GM12878 (cell line): ENCODE results near the gene DMXL1. TPM values are rescaled to one million over a fixed set of nuclear protein-coding genes. Genes with fewer than 3 reads are reported as not detected.

ENCODE experiments used
- ATAC-seq: fragments of 200-7000 bp; cut with Tn5 transposase; 3 replicates; pipeline ENCODE4 v1.9.1; 2020; ENCODE audit warnings: mild to moderate bottlenecking, moderate library complexity
- BruUV-seq: library from RNA; stranded (reverse); fragments of 400-500 nt; replicated peaks from 2 replicates; lab custom pipeline; 2021; lab: Mats Ljungman, UMichigan
- CTCF ChIA-PET: fragments of 300-600 bp; sonication (Branson Sonifier 250); formaldehyde crosslinking; extraction: SDS; loops from one replicate; lab custom pipeline; 2021; ENCODE audit warnings: inconsistent platforms; lab: Yijun Ruan, JAX
- POLR2A ChIA-PET: fragments of 350-600 bp; formaldehyde crosslinking; extraction: SDS; loops from one replicate; lab custom pipeline; 2021; ENCODE audit warnings: inconsistent platforms; lab: Charles Lee
- RAD21 ChIA-PET: fragments of 300-600 bp; sonication (Branson Sonifier 250); formaldehyde crosslinking; loops from one replicate; lab custom pipeline; 2023; ENCODE audit warnings: antibody characterized with exemption; ENCODE audit not compliant: unreplicated experiment; lab: Charles Lee
- SMC1A ChIA-PET: fragments of 300-600 bp; sonication (Branson Sonifier 250); formaldehyde crosslinking; loops from one replicate; lab custom pipeline; 2023; ENCODE audit not compliant: unreplicated experiment, uncharacterized antibody; lab: Charles Lee
- DNase-seq: peaks from one replicate; pipeline ENCODE4 v3.0.0-alpha.2; 2011; ENCODE audit warnings: low read depth, low spot score
- FAIRE-seq: peaks from 3 replicates; lab custom pipeline; 2011; peaks lifted over from hg19 to GRCh38; lab: Jason Lieb, UNC
- H2AFZ ChIP-seq: 2 replicates; pipeline ENCODE4 v1.6.0; 2011; ENCODE audit warnings: low read depth, low read length, control low read depth; ENCODE audit not compliant: control insufficient read depth
- H3K27ac ChIP-seq: 2 replicates; pipeline ENCODE4 v1.5.1; 2011; ENCODE audit warnings: control low read depth; ENCODE audit not compliant: control insufficient read depth, insufficient read depth
- H3K27me3 ChIP-seq, 2 experiments: replicated peaks in 1 of 2; 2 replicates each; pipeline versions ENCODE4 v1.6.0 to v1.6.1; 2011; ENCODE audit warnings: low read length in 1 of 2; ENCODE audit not compliant: control insufficient read depth in 2 of 2, insufficient read depth in 2 of 2
- H3K36me3 ChIP-seq, 2 experiments: 2 replicates each; pipeline ENCODE4 v1.5.1; 2011; ENCODE audit warnings: low read length in 1 of 2; ENCODE audit not compliant: control insufficient read depth in 2 of 2, insufficient read depth in 2 of 2
- H3K4me1 ChIP-seq: 2 replicates; pipeline ENCODE4 v1.6.1; 2011; ENCODE audit warnings: mild to moderate bottlenecking, low read length, moderate library complexity, mixed read lengths; ENCODE audit not compliant: control insufficient read depth, insufficient read depth
- H3K4me2 ChIP-seq: 2 replicates; pipeline ENCODE4 v1.6.0; 2011; ENCODE audit warnings: control low read depth; ENCODE audit not compliant: control insufficient read depth, insufficient read depth
- H3K4me3 ChIP-seq: fragments of 200-600 bp; sonication (generic); 2 replicates; pipeline ENCODE4 v1.5.1; 2016
- H3K79me2 ChIP-seq: 2 replicates; pipeline ENCODE4 v1.6.0; 2011; ENCODE audit warnings: low read length; ENCODE audit not compliant: control insufficient read depth, insufficient read depth
- H3K9ac ChIP-seq: 2 replicates; pipeline ENCODE4 v1.8.0; 2011; ENCODE audit warnings: low read length, control low read depth, mixed read lengths; ENCODE audit not compliant: control insufficient read depth, insufficient read depth
- H3K9me3 ChIP-seq: replicated peaks from 3 replicates; pipeline ENCODE4 v1.5.1; 2011; ENCODE audit warnings: mild to moderate bottlenecking, low read length; ENCODE audit not compliant: control insufficient read depth, insufficient read depth
- H4K20me1 ChIP-seq: 2 replicates; pipeline ENCODE4 v1.6.0; 2011; ENCODE audit not compliant: control insufficient read depth, insufficient read depth
- FOXM1 ChIP-seq: IDR thresholded peaks from 2 replicates; pipeline ENCODE4 v1.6.1; 2012; ENCODE audit warnings: low read depth, mild to moderate bottlenecking, inconsistent platforms, low read length, moderate library complexity
- PKNOX1 ChIP-seq: fragments of 450-650 bp; IDR thresholded peaks from 2 replicates; pipeline ENCODE4 v1.6.1; 2016; ENCODE audit warnings: mild to moderate bottlenecking
- RELA ChIP-seq: fragments of 450-650 bp; IDR thresholded peaks from 2 replicates; pipeline ENCODE4 v1.8.0; 2014; ENCODE audit warnings: borderline replicate concordance; ENCODE audit not compliant: partially characterized antibody
- YY1 ChIP-seq: IDR thresholded peaks from 2 replicates; pipeline ENCODE4 v1.6.1; 2011; ENCODE audit warnings: low read depth, mild to moderate bottlenecking, low read length
- WGBS: methylation state at CpG from one replicate; pipeline ENCODE4 v1.1.6; 2016; ENCODE audit warnings: low lambda C conversion rate; ENCODE audit not compliant: insufficient replicate concordance, insufficient coverage; ENCODE audit errors: missing lambda C conversion rate; 5-methylcytosine and 5-hydroxymethylcytosine counted together
- in situ Hi-C: fragments of 300-500 bp; cut with MboI; formaldehyde crosslinking; loops from 9 replicates; pipeline ENCODE4 v1.14.3; 2018; ENCODE audit warnings: mixed read lengths
- intact Hi-C: fragments of 100-400 bp; cut with micrococcal nuclease; formaldehyde crosslinking; loops from one replicate; pipeline ENCODE4 v1.14.2; 2022; ENCODE audit not compliant: unreplicated experiment
- polyA plus RNA-seq, 11 experiments: library from polyadenylated mRNA; depleted of rRNA in 4 of 11; unstranded in 6 of 11; stranded (reverse) in 5 of 11; fragments of >200 nt; fragmentation: Nextera tagmentation in 4 of 11; fragmentation: Illumina TruSeq in 1 of 11; extraction: Ambion mirVana in 4 of 11; extraction: Trizol in 1 of 11; gene quantifications; 1 replicate in 1 of 11; 2 replicates in 10 of 11; pipeline versions ENCODE4 v1.2.1 to v1.2.3, GENCODE V29; 2011 to 2016; ENCODE audit warnings: inconsistent platforms in 2 of 11, missing spikeins in 2 of 11, low read depth in 1 of 11
- total RNA-seq, 4 experiments: library from RNA; depleted of rRNA in 3 of 4; stranded (reverse); fragments of >200 nt in 3 of 4; fragmentation: Illumina TruSeq in 1 of 4; extraction: Trizol in 1 of 4; gene quantifications; 2 replicates each; pipeline versions ENCODE4 v1.2.1 to v1.2.3, GENCODE V29; 2013 to 2021

DMXL1 gene
- total and polyA plus RNA-seq, 10 of the 15 experiments (the other 5 are each of a cell fraction or from before 2014, with no cell fraction given): 9.1 to 67.7 (median 34.1) TPM

GRCh38 chr5:119289438-119290044 lies 218.7 kb downstream of the DMXL1 start:
- FAIRE-seq: no peak
- 65% methylated on average over 3 of the region's 3 CpGs for WGBS
- no peak overlapping the region for H2AFZ ChIP-seq
- H3K9ac ChIP-seq: peak overlapping the region; percentile 41
- H3K27ac ChIP-seq: peak overlapping the region; percentile 84
- H3K79me2 ChIP-seq: peaks cover 76% of the 10 kb centered on the region
- H3K36me3 ChIP-seq: no peaks in the 10 kb centered on the region; a peak in 1 of 4 replicates
- RAD21 ChIA-PET: interaction anchor here (0.8 to 6.0 kb wide), 19 partner anchors 13 to 301 kb away, joined by 3 to 63 read pairs (median 8); partner anchors contain the start of genes DMXL1, DTWD2 and TNFAIP8
- in situ Hi-C loops: loop anchor here (25.0 kb wide), 1 partner anchor 1173 kb away; the partner anchor contains the start of gene PRR16
- POLR2A ChIA-PET: interaction anchor here (0.6 to 5.1 kb wide), 18 partner anchors 12 to 219 kb away, joined by 3 to 57 read pairs (median 7); partner anchors contain the start of gene DMXL1
- H3K27me3 ChIP-seq: no peaks in the 10 kb centered on the region
- CTCF ChIA-PET: interaction anchor here (1.2 to 5.2 kb wide), 12 partner anchors 8 to 302 kb away, joined by 3 to 29 read pairs (median 12); partner anchors contain the start of gene DTWD2
- H3K9me3 ChIP-seq: no peaks in the 10 kb centered on the region; the same call in 1 of the 3 replicates
- BruUV-seq: TSS peak; percentile 77
- peak overlapping the region; percentile 38 for H3K4me3 ChIP-seq
- peak overlapping the region; percentile 86 for H3K4me2 ChIP-seq
- TF ChIP-seq YY1 (0 out of 2 replicates have a peak, but pooled peaks have one; percentile 28), RELA (no peak), PKNOX1 (peak; percentile 13; the same call in 1 of the 2 replicates), FOXM1 (0 out of 2 replicates have a peak, but pooled peaks have one; percentile 8)
- no peaks in the 10 kb centered on the region for H4K20me1 ChIP-seq
- ATAC-seq: peak; percentile 58
- intact Hi-C loops: loop anchor here (2.0 kb wide), 1 partner anchor 21 kb away; no protein-coding TSS in a partner anchor
- H3K4me1 ChIP-seq: peaks cover 47% of the 10 kb centered on the region
- DNase-seq: no peak
- SMC1A ChIA-PET: interaction anchor here (0.8 to 10.6 kb wide), 32 partner anchors 8 to 302 kb away, joined by 3 to 181 read pairs (median 6); partner anchors contain the start of genes DMXL1 and DTWD2
